ENCODE results near the gene P2RY14. TPM values are rescaled to one million over a fixed set of nuclear protein-coding genes. Genes with fewer than 3 reads are reported as not detected.

Gene P2RY14
- total and polyA plus RNA-seq, 10 of the 15 experiments (the other 5 are each of a cell fraction or from before 2014, with no cell fraction given) = 0.06 to 0.37 (median 0.28) TPM; not detected in 7

DNA sequence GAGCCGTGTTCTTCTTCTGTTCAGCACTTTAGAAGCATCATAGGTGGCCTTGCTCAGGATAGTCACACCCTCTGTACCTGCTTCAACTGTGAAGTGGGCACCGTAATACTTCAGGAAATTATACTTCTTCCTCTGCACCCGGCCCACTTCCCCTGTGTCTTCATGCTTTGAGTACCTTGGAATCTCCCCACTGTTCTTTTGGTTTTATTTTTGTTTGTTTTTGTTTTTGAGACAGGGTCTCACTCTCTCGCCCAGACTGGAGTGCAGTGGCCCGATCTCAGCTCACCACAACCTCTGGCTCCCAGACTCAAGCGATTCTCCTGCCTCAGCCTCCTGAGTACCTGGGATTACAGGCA lies 1.7 kb downstream of the P2RY14 start:
- WGBS (ENCODE audit: insufficient coverage, insufficient replicate concordance, low lambda C conversion rate, missing lambda C conversion rate) = 1% methylated on average over 6 of the region's 6 CpGs
- TF ChIP-seq, protein P1, sequence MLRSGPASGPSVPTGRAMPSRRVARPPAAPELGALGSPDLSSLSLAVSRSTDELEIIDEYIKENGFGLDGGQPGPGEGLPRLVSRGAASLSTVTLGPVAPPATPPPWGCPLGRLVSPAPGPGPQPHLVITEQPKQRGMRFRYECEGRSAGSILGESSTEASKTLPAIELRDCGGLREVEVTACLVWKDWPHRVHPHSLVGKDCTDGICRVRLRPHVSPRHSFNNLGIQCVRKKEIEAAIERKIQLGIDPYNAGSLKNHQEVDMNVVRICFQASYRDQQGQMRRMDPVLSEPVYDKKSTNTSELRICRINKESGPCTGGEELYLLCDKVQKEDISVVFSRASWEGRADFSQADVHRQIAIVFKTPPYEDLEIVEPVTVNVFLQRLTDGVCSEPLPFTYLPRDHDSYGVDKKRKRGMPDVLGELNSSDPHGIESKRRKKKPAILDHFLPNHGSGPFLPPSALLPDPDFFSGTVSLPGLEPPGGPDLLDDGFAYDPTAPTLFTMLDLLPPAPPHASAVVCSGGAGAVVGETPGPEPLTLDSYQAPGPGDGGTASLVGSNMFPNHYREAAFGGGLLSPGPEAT (IDR thresholded peaks at IDR 0.05; ENCODE audit: low read depth) = 0 out of 2 replicates have a peak, but pooled peaks have one; percentile 32
- peak; percentile 63 for TF ChIP-seq JUNB (IDR thresholded peaks at IDR 0.05)
- peak; percentile 66; the same call in 1 of the 2 replicates for TF ChIP-seq SPI1 (IDR thresholded peaks at IDR 0.05; ENCODE audit: borderline replicate concordance, insufficient read depth, low read depth, low read length)
- peak in 1 of 2 experiments; percentile 61; a peak in 1 of 4 replicates for TF ChIP-seq ETV6 (conservative IDR thresholded peaks at IDR 0.05 in 1 of 2, IDR thresholded peaks at IDR 0.05 in 1 of 2; ENCODE audit: borderline replicate concordance in 1 of 2, low read depth in 1 of 2)
- TF ChIP-seq NFIC (IDR thresholded peaks at IDR 0.05; ENCODE audit: low read depth, low read length) = 0 out of 2 replicates have a peak, but pooled peaks have one; percentile 38
- 0 out of 2 replicates have a peak, but pooled peaks have one; percentile 42 for TF ChIP-seq EED (IDR thresholded peaks at IDR 0.05; ENCODE audit: low read depth)
- TF ChIP-seq, protein P2, sequence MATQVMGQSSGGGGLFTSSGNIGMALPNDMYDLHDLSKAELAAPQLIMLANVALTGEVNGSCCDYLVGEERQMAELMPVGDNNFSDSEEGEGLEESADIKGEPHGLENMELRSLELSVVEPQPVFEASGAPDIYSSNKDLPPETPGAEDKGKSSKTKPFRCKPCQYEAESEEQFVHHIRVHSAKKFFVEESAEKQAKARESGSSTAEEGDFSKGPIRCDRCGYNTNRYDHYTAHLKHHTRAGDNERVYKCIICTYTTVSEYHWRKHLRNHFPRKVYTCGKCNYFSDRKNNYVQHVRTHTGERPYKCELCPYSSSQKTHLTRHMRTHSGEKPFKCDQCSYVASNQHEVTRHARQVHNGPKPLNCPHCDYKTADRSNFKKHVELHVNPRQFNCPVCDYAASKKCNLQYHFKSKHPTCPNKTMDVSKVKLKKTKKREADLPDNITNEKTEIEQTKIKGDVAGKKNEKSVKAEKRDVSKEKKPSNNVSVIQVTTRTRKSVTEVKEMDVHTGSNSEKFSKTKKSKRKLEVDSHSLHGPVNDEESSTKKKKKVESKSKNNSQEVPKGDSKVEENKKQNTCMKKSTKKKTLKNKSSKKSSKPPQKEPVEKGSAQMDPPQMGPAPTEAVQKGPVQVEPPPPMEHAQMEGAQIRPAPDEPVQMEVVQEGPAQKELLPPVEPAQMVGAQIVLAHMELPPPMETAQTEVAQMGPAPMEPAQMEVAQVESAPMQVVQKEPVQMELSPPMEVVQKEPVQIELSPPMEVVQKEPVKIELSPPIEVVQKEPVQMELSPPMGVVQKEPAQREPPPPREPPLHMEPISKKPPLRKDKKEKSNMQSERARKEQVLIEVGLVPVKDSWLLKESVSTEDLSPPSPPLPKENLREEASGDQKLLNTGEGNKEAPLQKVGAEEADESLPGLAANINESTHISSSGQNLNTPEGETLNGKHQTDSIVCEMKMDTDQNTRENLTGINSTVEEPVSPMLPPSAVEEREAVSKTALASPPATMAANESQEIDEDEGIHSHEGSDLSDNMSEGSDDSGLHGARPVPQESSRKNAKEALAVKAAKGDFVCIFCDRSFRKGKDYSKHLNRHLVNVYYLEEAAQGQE (IDR thresholded peaks at IDR 0.05; ENCODE audit: low read depth, low read length) = no peak
- no peak for TF ChIP-seq HCFC1 (IDR thresholded peaks at IDR 0.05; ENCODE audit: low read length)
- CTCF ChIA-PET = interaction anchor here (1.2 to 9.6 kb wide), 3 partner anchors 49 to 109 kb away, joined by 3 to 182 read pairs (median 17); no protein-coding TSS in a partner anchor
- H3K4me1 ChIP-seq (ENCODE audit: control insufficient read depth, insufficient read depth, low read length) = peaks cover 36% of the 10 kb centered on the region
- SMC1A ChIA-PET (ENCODE audit: uncharacterized antibody, unreplicated experiment) = interaction anchor here (1.1 to 6.7 kb wide), 6 partner anchors 13 to 113 kb away, joined by 3 to 57 read pairs (median 10); no protein-coding TSS in a partner anchor
- DNase-seq (ENCODE audit: low read depth, low spot score) (no peak), ATAC-seq (peak; percentile 87), FAIRE-seq (no peak)
- H3K36me3 ChIP-seq (ENCODE audit: control insufficient read depth in 2 of 2, insufficient read depth in 2 of 2, low read length in 1 of 2) = no peaks in the 10 kb centered on the region
- no peaks in the 10 kb centered on the region for H3K27me3 ChIP-seq (replicated peaks in 1 of 2; ENCODE audit: control insufficient read depth in 2 of 2, insufficient read depth in 2 of 2, low read length in 1 of 2)
- no peak overlapping the region; the same call in 1 of the 2 replicates for H3K4me3 ChIP-seq
- no peak overlapping the region for H3K27ac ChIP-seq (ENCODE audit: control insufficient read depth, insufficient read depth)
- intact Hi-C loops (cut with micrococcal nuclease; ENCODE audit: unreplicated experiment) (no loop called here), in situ Hi-C loops (cut with MboI) (loop anchor here (5.0 to 10.0 kb wide), 3 partner anchors 49 to 732 kb away; partner anchors contain the start of genes EIF2A and SERP1)
- H3K79me2 ChIP-seq (ENCODE audit: control insufficient read depth, insufficient read depth, low read length) = no peaks in the 10 kb centered on the region
- no peaks in the 10 kb centered on the region for H4K20me1 ChIP-seq (ENCODE audit: control insufficient read depth, insufficient read depth)
- RAD21 ChIA-PET (ENCODE audit: unreplicated experiment) = interaction anchor here (6.0 kb wide), 1 partner anchor 49 kb away, joined by 50 read pairs; no protein-coding TSS in a partner anchor
- H2AFZ ChIP-seq (ENCODE audit: control insufficient read depth, low read depth, low read length) = peak overlapping the region; percentile 68
- POLR2A ChIA-PET = no interaction called here
- peak overlapping the region; percentile 54 for H3K4me2 ChIP-seq (ENCODE audit: control insufficient read depth, insufficient read depth)
- BruUV-seq (replicated peaks) = no TSS peak
- no peak overlapping the region for H3K9ac ChIP-seq (ENCODE audit: control insufficient read depth, insufficient read depth, low read length)
- H3K9me3 ChIP-seq (replicated peaks; ENCODE audit: control insufficient read depth, insufficient read depth, low read length) = no peaks in the 10 kb centered on the region

All from GM12878 (cell line).